Loucy (cell line): Measurements from ENCODE around the gene PLEKHH1.

Experiments
- H2AFZ ChIP-seq: fragments of 200-600 bp; sonication (generic); 2 replicates; pipeline ENCODE4 v1.6.0; 2016; ENCODE audit warnings: antibody characterized with exemption, mild to moderate bottlenecking, low read length, moderate library complexity
- H3F3A ChIP-seq: fragments of 200-600 bp; 2 replicates; pipeline ENCODE4 v1.6.0; 2016; ENCODE audit warnings: antibody characterized with exemption, low read depth, mild to moderate bottlenecking
- H3K27me3 ChIP-seq: fragments of 200-600 bp; sonication (generic); 2 replicates; pipeline ENCODE4 v1.6.1; 2014; ENCODE audit warnings: low read length, mild to moderate bottlenecking; ENCODE audit not compliant: insufficient read depth, poor library complexity, severe bottlenecking
- H3K36me3 ChIP-seq: fragments of 200-600 bp; sonication (generic); 2 replicates; pipeline ENCODE4 v1.6.1; 2016; ENCODE audit warnings: low read length; ENCODE audit not compliant: insufficient read depth
- H3K4me1 ChIP-seq: fragments of 200-600 bp; sonication (generic); 2 replicates; pipeline ENCODE4 v1.5.1; 2014; ENCODE audit warnings: low read length, mild to moderate bottlenecking; ENCODE audit not compliant: insufficient read depth, poor library complexity, severe bottlenecking
- H3K4me2 ChIP-seq: fragments of 200-600 bp; sonication (generic); 2 replicates; pipeline ENCODE4 v1.6.0; 2014; ENCODE audit warnings: antibody characterized with exemption, low read length, low read depth, mild to moderate bottlenecking; ENCODE audit not compliant: poor library complexity, severe bottlenecking
- H3K4me3 ChIP-seq: fragments of 200-600 bp; sonication (generic); 2 replicates; pipeline ENCODE4 v1.5.1; 2014; ENCODE audit warnings: low read length, mild to moderate bottlenecking, mixed read lengths; ENCODE audit not compliant: poor library complexity, severe bottlenecking
- H3K79me2 ChIP-seq: fragments of 200-600 bp; sonication (generic); 2 replicates; pipeline ENCODE4 v1.6.1; 2014; ENCODE audit warnings: low read length; ENCODE audit not compliant: insufficient read depth
- H3K9ac ChIP-seq: fragments of 200-600 bp; sonication (generic); 2 replicates; pipeline ENCODE4 v1.6.0; 2014; ENCODE audit warnings: mild to moderate bottlenecking, low read depth, low read length, moderate library complexity; ENCODE audit not compliant: poor library complexity, severe bottlenecking
- H3K9me2 ChIP-seq: fragments of 200-600 bp; sonication (generic); replicated peaks from 2 replicates; pipeline ENCODE4 v1.6.1; 2016; ENCODE audit warnings: low read depth, low read length, mixed read lengths
- H3K9me3 ChIP-seq: fragments of 200-600 bp; sonication (generic); 2 replicates; pipeline ENCODE4 v1.6.1; 2014; ENCODE audit warnings: mild to moderate bottlenecking, antibody characterized with exemption, low read length, low read depth; ENCODE audit not compliant: insufficient read depth
- H4K20me1 ChIP-seq: fragments of 200-600 bp; sonication (generic); 2 replicates; pipeline ENCODE4 v1.6.0; 2014; ENCODE audit warnings: antibody characterized with exemption, low read length, mild to moderate bottlenecking; ENCODE audit not compliant: insufficient read depth, poor library complexity, severe bottlenecking
- CTCF ChIP-seq: fragments of 200-600 bp; sonication (generic); conservative IDR thresholded peaks from 2 replicates; pipeline ENCODE4 v1.5.1; 2014; ENCODE audit warnings: mild to moderate bottlenecking, antibody characterized with exemption, low read length
- EZH2phosphoT487 ChIP-seq: fragments of 200-600 bp; IDR thresholded peaks from 2 replicates; pipeline ENCODE4 v1.6.1; 2018; ENCODE audit warnings: antibody characterized with exemption, mild to moderate bottlenecking, moderate library complexity, borderline replicate concordance

PLEKHH1 gene

DNA sequence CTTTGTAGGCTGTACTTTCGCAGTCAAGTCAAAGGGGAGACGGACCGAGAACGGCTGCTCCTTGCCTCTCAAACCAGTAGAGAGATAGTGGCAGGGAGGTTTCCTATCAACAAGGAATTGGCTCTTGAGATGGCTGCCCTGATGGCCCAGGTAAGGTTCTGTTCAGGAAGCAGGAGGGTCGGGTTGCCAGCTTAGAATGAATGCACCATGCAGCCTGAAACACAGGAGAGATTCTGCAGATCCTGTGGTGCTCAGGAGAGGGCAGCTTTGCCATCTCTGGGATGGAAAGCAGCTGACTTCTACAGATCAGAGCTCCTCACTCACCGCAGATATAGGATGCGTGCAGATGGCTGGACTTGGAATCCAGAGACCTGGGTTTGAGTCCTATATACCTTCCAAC is 49.0 kb downstream of the PLEKHH1 start:
- no peak for TF ChIP-seq CTCF
- no peak for TF ChIP-seq EZH2phosphoT487
- H3K9me2 ChIP-seq = no peaks in the 10 kb centered on the region
- H3K4me1 ChIP-seq = no peaks in the 10 kb centered on the region
- H3K4me2 ChIP-seq = no peak overlapping the region
- no peak overlapping the region for H3K4me3 ChIP-seq
- H3K9me3 ChIP-seq = no peaks in the 10 kb centered on the region
- no peaks in the 10 kb centered on the region for H3F3A ChIP-seq
- no peaks in the 10 kb centered on the region for H4K20me1 ChIP-seq
- no peak overlapping the region for H2AFZ ChIP-seq
- no peaks in the 10 kb centered on the region for H3K27me3 ChIP-seq
- no peak overlapping the region for H3K9ac ChIP-seq
- H3K79me2 ChIP-seq = no peaks in the 10 kb centered on the region
- H3K36me3 ChIP-seq = no peaks in the 10 kb centered on the region

GRCh38 chr14:67583711-67584644 is 50.9 kb downstream of the PLEKHH1 start:
- H3K4me3 ChIP-seq = no peak overlapping the region
- TF ChIP-seq CTCF (peak; percentile 85), EZH2phosphoT487 (no peak)

GRCh38 chr14:67584978-67585377 is 51.9 kb downstream of the PLEKHH1 start:
- no peaks in the 10 kb centered on the region for H3K9me3 ChIP-seq
- H4K20me1 ChIP-seq = no peaks in the 10 kb centered on the region
- peaks cover 11% of the 10 kb centered on the region; the same call in 1 of the 2 replicates for H3K36me3 ChIP-seq
- H3K4me3 ChIP-seq = no peak overlapping the region
- TF ChIP-seq CTCF = no peak
- no peak for TF ChIP-seq EZH2phosphoT487
- H3K9ac ChIP-seq = no peak overlapping the region
- H3F3A ChIP-seq = no peaks in the 10 kb centered on the region
- H3K9me2 ChIP-seq = no peaks in the 10 kb centered on the region
- no peaks in the 10 kb centered on the region for H3K27me3 ChIP-seq
- H3K4me1 ChIP-seq = no peaks in the 10 kb centered on the region
- no peak overlapping the region for H3K4me2 ChIP-seq
- H2AFZ ChIP-seq = no peak overlapping the region
- H3K79me2 ChIP-seq = no peaks in the 10 kb centered on the region

More at GRCh38 chr14:67583711-67584644, 50.9 kb downstream of the PLEKHH1 start:
- Histone ChIP-seq H3K36me3 (peaks cover 2% of the 10 kb centered on the region; the same call in 1 of the 2 replicates), H3K4me2 (no peak overlapping the region), H3K27me3 (no peaks in the 10 kb centered on the region), H3K9me2 (no peaks in the 10 kb centered on the region), H3K9ac (no peak overlapping the region), H2AFZ (no peak overlapping the region), H4K20me1 (no peaks in the 10 kb centered on the region), H3K4me1 (no peaks in the 10 kb centered on the region), H3K79me2 (no peaks in the 10 kb centered on the region), H3K9me3 (no peaks in the 10 kb centered on the region), H3F3A (no peaks in the 10 kb centered on the region)
